ENCODE data around the gene CYP24A1. TPM values are rescaled to one million over a fixed set of nuclear protein-coding genes. Genes with fewer than 3 reads are reported as not detected.

CYP24A1 gene
- total and polyA plus RNA-seq, 2 donors (not counting 3 experiments of a cell fraction or from before 2014, with no cell fraction given) = not detected

GRCh38 chr20:54177378-54177777, 3.6 kb upstream of the CYP24A1 start:
- BruUV-seq (replicated peaks) = no TSS peak
- H3K4me1 ChIP-seq (ENCODE audit: control insufficient read depth, extremely low read depth, insufficient read depth, low read length) = no peaks in the 10 kb centered on the region
- DNase-seq (ENCODE audit: low read depth, low spot score) = no peak
- H3K4me3 ChIP-seq (replicated peaks in 1 of 3; ENCODE audit: insufficient read depth in 1 of 3, low read depth in 1 of 3, low read length in 3 of 3) = no peak overlapping the region
- H3K9me1 ChIP-seq (replicated peaks; ENCODE audit: control insufficient read depth, extremely low read depth, insufficient read depth, low read length) = no peaks in the 10 kb centered on the region
- dilution Hi-C loops (cut with MboI; ENCODE audit: extremely low pct_ligation_motif_present, low sequenced_read_pairs) (no loop called here), intact Hi-C loops (cut with micrococcal nuclease) (no loop called here)
- ChIA-PET POLR2A (no interaction called here), CTCF (no interaction called here)
- no peak for FAIRE-seq
- peaks cover 27 to 40% of the 10 kb centered on the region in 2 experiments for H3K27me3 ChIP-seq (ENCODE audit: control insufficient read depth in 2 of 2, insufficient read depth in 2 of 2, low read length in 2 of 2)
- H3K9ac ChIP-seq (replicated peaks; ENCODE audit: extremely low read depth, insufficient read depth, low read length) = no peak overlapping the region
- no peaks in the 10 kb centered on the region for H4K20me1 ChIP-seq (replicated peaks; ENCODE audit: control insufficient read depth, extremely low read depth, insufficient read depth, low read length)
- no peak overlapping the region for H2AFZ ChIP-seq (ENCODE audit: low read depth, low read length)
- no peak for TF ChIP-seq EZH2 (IDR thresholded peaks at IDR 0.05; ENCODE audit: borderline replicate concordance, low read depth, low read length, severe bottlenecking)
- TF ChIP-seq CTCF (IDR thresholded peaks at IDR 0.05; ENCODE audit: extremely low read depth in 1 of 2, insufficient read depth in 1 of 2, low read depth in 1 of 2, low read length in 2 of 2) = no peak
- TF ChIP-seq GATA2 (IDR thresholded peaks at IDR 0.05; ENCODE audit: insufficient read depth, insufficient read length, low read depth, low read length) = no peak
- no peak for TF ChIP-seq POLR2AphosphoS5 (IDR thresholded peaks at IDR 0.05; ENCODE audit: insufficient read depth, low read depth, low read length)
- no peak for TF ChIP-seq JUN (IDR thresholded peaks at IDR 0.05; ENCODE audit: borderline replicate concordance, insufficient read depth, insufficient read length, low read depth)
- no peak for TF ChIP-seq FOS (IDR thresholded peaks at IDR 0.05; ENCODE audit: borderline replicate concordance, insufficient read depth, low read length)
- TF ChIP-seq MYC (IDR thresholded peaks at IDR 0.05; ENCODE audit: low read depth, low read length) = no peak
- TF ChIP-seq MAX (IDR thresholded peaks at IDR 0.05; ENCODE audit: insufficient read depth, insufficient read length) = no peak
- no peak for TF ChIP-seq POLR2A (IDR thresholded peaks at IDR 0.05; ENCODE audit: low read depth, low read length)
- H3K27ac ChIP-seq (ENCODE audit: insufficient read depth, low read depth, low read length) = no peak overlapping the region
- H3K79me2 ChIP-seq (ENCODE audit: control insufficient read depth, insufficient read depth, low read length) = no peaks in the 10 kb centered on the region
- no peaks in the 10 kb centered on the region for H3K36me3 ChIP-seq (ENCODE audit: control insufficient read depth in 2 of 2, extremely low read depth in 1 of 2, insufficient read depth in 2 of 2, low read length in 2 of 2)
- no peaks in the 10 kb centered on the region for H3K9me3 ChIP-seq (replicated peaks; ENCODE audit: control insufficient read depth, insufficient read depth, low read length)
- no peak overlapping the region for H3K4me2 ChIP-seq (ENCODE audit: insufficient read depth, low read length)
